Smooth muscle cell (in vitro differentiated cells): ENCODE results near the gene DIP2C. TPM values are rescaled to one million over a fixed set of nuclear protein-coding genes. Genes with fewer than 3 reads are reported as not detected.

Experiments
- DNase-seq: peaks from one replicate; lab custom pipeline; 2025; ENCODE audit not compliant: unreplicated experiment; lab: John Stamatoyannopoulos, UW
- H2AFZ ChIP-seq: fragments of 200-600 bp; sonication (generic); 2 replicates; pipeline ENCODE4 v1.6.0; 2016; ENCODE audit warnings: antibody characterized with exemption, low read depth, mild to moderate bottlenecking
- H3F3A ChIP-seq: fragments of 200-600 bp; sonication (generic); 2 replicates; pipeline ENCODE4 v1.6.0; 2017; ENCODE audit warnings: antibody characterized with exemption, low read depth
- H3K27ac ChIP-seq: fragments of 200-600 bp; sonication (generic); 2 replicates; pipeline ENCODE4 v1.5.1; 2016; ENCODE audit warnings: low read depth, mild to moderate bottlenecking
- H3K27me3 ChIP-seq: fragments of 200-600 bp; sonication (generic); 2 replicates; pipeline ENCODE4 v1.6.1; 2016; ENCODE audit warnings: low read depth, mild to moderate bottlenecking
- H3K36me3 ChIP-seq: fragments of 200-600 bp; sonication (generic); 2 replicates; pipeline ENCODE4 v1.5.1; 2016; ENCODE audit warnings: low read depth
- H3K4me1 ChIP-seq: fragments of 200-600 bp; sonication (generic); 2 replicates; pipeline ENCODE4 v1.5.1; 2016; ENCODE audit warnings: low read depth
- H3K4me2 ChIP-seq: fragments of 200-600 bp; sonication (generic); 2 replicates; pipeline ENCODE4 v1.6.0; 2016; ENCODE audit warnings: mild to moderate bottlenecking
- H3K4me3 ChIP-seq: fragments of 200-600 bp; sonication (generic); 2 replicates; pipeline ENCODE4 v1.5.1; 2016; ENCODE audit warnings: mild to moderate bottlenecking
- H3K79me2 ChIP-seq: fragments of 200-600 bp; sonication (generic); 2 replicates; pipeline ENCODE4 v1.6.0; 2016; ENCODE audit warnings: low read depth, mild to moderate bottlenecking
- H3K9ac ChIP-seq: fragments of 200-600 bp; sonication (generic); 2 replicates; pipeline ENCODE4 v1.6.0; 2016; ENCODE audit warnings: low read depth
- H3K9me3 ChIP-seq: fragments of 200-600 bp; sonication (generic); replicated peaks from 2 replicates; pipeline ENCODE4 v1.5.1; 2016; ENCODE audit warnings: low read depth
- H4K20me1 ChIP-seq: fragments of 200-600 bp; sonication (generic); 2 replicates; pipeline ENCODE4 v1.6.0; 2016; ENCODE audit warnings: low read depth
- WGBS: methylation state at CpG from one replicate; pipeline ENCODE4 v1.1.7; 2016; ENCODE audit warnings: low lambda C conversion rate; 5-methylcytosine and 5-hydroxymethylcytosine counted together
- polyA plus RNA-seq: library from polyadenylated mRNA; unstranded; fragments of >200 nt; fragmentation: Nextera tagmentation; extraction: Ambion mirVana; gene quantifications from 2 replicates; pipeline ENCODE4 v1.2.1, GENCODE V29; 2016
- total RNA-seq: library from RNA; depleted of rRNA; stranded (reverse); fragments of >200 nt; gene quantifications from 2 replicates; pipeline ENCODE4 v1.2.3, GENCODE V29; 2014
- TF ChIP-seq, protein P1 (sequence below): fragments of 200-600 bp; sonication (generic); IDR thresholded peaks from 2 replicates; pipeline ENCODE4 v1.5.1; 2017; ENCODE audit warnings: borderline replicate concordance, mild to moderate bottlenecking, antibody characterized with exemption; ENCODE audit not compliant: insufficient read depth, poor library complexity, severe bottlenecking

The DIP2C gene
- total and polyA plus RNA-seq, 2 experiments from 2014 or later = 14.9 to 15.3 TPM

DNA sequence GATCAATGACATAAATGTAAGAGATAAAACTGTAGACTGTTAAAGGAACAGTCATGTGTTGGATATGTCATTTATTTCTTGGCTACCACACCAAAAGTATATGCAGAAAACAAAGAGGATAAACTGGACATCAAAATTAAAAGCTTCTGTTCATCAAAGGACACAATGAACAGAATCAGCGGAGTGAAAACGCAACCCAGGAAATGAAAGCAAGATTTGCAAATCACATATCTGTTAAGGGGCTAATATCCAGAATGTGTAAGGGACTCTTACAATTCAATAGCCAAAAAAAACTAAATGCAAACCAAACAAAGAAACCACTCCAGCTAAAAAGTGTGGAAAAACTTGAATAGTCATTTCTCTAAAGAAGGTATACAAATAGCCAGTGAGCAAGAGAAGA, 390.0 kb downstream of the DIP2C start:
- no peaks in the 10 kb centered on the region for H3F3A ChIP-seq
- no peak overlapping the region for H3K4me2 ChIP-seq
- 100% methylated on average over 2 of the region's 2 CpGs for WGBS
- H3K36me3 ChIP-seq = no peaks in the 10 kb centered on the region
- peaks cover 10% of the 10 kb centered on the region for H4K20me1 ChIP-seq
- no peak overlapping the region for H3K4me3 ChIP-seq
- TF ChIP-seq, protein P1, sequence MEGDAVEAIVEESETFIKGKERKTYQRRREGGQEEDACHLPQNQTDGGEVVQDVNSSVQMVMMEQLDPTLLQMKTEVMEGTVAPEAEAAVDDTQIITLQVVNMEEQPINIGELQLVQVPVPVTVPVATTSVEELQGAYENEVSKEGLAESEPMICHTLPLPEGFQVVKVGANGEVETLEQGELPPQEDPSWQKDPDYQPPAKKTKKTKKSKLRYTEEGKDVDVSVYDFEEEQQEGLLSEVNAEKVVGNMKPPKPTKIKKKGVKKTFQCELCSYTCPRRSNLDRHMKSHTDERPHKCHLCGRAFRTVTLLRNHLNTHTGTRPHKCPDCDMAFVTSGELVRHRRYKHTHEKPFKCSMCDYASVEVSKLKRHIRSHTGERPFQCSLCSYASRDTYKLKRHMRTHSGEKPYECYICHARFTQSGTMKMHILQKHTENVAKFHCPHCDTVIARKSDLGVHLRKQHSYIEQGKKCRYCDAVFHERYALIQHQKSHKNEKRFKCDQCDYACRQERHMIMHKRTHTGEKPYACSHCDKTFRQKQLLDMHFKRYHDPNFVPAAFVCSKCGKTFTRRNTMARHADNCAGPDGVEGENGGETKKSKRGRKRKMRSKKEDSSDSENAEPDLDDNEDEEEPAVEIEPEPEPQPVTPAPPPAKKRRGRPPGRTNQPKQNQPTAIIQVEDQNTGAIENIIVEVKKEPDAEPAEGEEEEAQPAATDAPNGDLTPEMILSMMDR = no peak
- no peaks in the 10 kb centered on the region for H3K4me1 ChIP-seq
- no peaks in the 10 kb centered on the region for H3K27me3 ChIP-seq
- H3K9ac ChIP-seq = no peak overlapping the region
- H2AFZ ChIP-seq = no peak overlapping the region
- no peak for DNase-seq
- no peaks in the 10 kb centered on the region for H3K79me2 ChIP-seq
- no peaks in the 10 kb centered on the region for H3K9me3 ChIP-seq
- H3K27ac ChIP-seq = no peak overlapping the region

DNA sequence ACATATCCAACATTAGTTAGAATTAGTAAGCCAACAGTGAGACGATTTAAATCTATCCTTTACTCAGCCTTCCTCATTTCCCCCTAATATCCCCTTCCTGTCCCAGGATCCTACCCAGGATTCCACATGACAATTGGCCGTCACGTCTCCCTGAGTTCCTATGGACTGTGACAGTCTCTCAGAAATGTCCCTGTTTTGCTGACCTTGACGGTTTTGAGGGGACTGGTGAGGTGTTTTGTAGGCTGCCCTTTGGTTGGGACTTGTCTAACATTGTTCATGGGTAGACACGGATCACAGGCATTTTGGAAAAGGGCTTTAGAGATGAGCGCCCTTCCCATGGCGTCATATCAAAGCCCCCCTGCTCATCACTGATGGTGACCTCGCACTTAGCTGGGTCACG, 391.4 kb downstream of the DIP2C start:
- Histone ChIP-seq H3K27me3 (no peaks in the 10 kb centered on the region), H3K9ac (no peak overlapping the region), H3K4me2 (no peak overlapping the region), H3K36me3 (no peaks in the 10 kb centered on the region), H4K20me1 (peaks cover 15% of the 10 kb centered on the region), H3F3A (no peaks in the 10 kb centered on the region), H2AFZ (no peak overlapping the region), H3K4me1 (no peaks in the 10 kb centered on the region), H3K27ac (no peak overlapping the region), H3K9me3 (no peaks in the 10 kb centered on the region), H3K4me3 (no peak overlapping the region), H3K79me2 (no peaks in the 10 kb centered on the region)
- no peak for DNase-seq
- TF ChIP-seq, protein P1 = no peak
- 94% methylated on average over 9 of the region's 9 CpGs for WGBS

DNA sequence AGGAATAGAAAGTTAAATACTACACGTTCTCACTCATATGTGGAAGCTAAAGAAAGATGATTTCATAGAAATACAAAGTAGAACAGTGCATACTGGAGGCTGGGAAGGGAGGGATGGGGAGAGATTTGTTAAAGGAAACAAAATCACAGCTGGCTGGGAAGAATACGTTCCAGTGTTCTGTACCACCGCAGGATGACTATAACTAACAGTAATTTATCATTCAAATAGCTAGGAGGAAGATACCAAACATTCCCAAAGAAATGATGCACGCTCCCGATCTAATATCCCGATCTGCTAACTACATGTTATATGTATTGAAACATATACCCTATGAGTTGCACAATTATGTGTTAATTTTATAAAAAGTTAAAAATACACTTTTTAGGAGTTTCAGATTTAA, 391.9 kb downstream of the DIP2C start:
- H3K4me3 ChIP-seq = no peak overlapping the region
- no peak for DNase-seq

DNA sequence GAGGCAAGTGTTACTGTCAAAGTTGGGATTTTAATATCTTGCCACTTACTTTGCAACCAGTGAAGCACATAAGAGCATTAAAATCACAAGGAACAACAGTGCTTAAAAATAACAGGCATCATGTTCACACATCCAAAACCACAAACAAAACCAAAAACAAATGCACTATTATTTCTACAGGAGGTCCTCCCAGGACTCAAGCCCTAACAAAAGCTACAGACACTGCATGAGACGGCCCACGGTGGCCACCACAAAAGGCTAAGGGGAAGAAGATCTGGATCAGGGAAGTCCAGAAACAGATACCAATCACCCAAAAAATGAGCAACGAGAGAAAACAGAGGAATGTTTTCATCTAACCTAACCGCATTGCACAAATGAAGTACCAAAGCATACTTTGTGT, 395.8 kb downstream of the DIP2C start:
- 90% methylated on average over 4 of the region's 4 CpGs for WGBS

More for the DNA sequence above, 391.9 kb downstream of the DIP2C start:
- Histone ChIP-seq H3K27ac (peak overlapping the region; percentile 1), H3K9ac (no peak overlapping the region), H4K20me1 (peaks cover 20% of the 10 kb centered on the region), H3F3A (no peaks in the 10 kb centered on the region), H3K36me3 (no peaks in the 10 kb centered on the region), H2AFZ (no peak overlapping the region), H3K4me1 (no peaks in the 10 kb centered on the region), H3K27me3 (no peaks in the 10 kb centered on the region), H3K4me2 (no peak overlapping the region), H3K9me3 (no peaks in the 10 kb centered on the region), H3K79me2 (no peaks in the 10 kb centered on the region)
- TF ChIP-seq, protein P1 = no peak
- 92% methylated on average over 6 of the region's 6 CpGs for WGBS

More for the DNA sequence above, 395.8 kb downstream of the DIP2C start:
- H3K27ac ChIP-seq = no peak overlapping the region
- H3K79me2 ChIP-seq = no peaks in the 10 kb centered on the region
- no peaks in the 10 kb centered on the region for H3K4me1 ChIP-seq
- DNase-seq = no peak
- H3K9me3 ChIP-seq = no peaks in the 10 kb centered on the region
- H3K4me2 ChIP-seq = no peak overlapping the region
- no peaks in the 10 kb centered on the region for H3K36me3 ChIP-seq
- H3F3A ChIP-seq = no peaks in the 10 kb centered on the region
- H4K20me1 ChIP-seq = peaks cover 13% of the 10 kb centered on the region
- TF ChIP-seq, protein P1 = no peak
- no peak overlapping the region for H3K9ac ChIP-seq
- H3K27me3 ChIP-seq = no peaks in the 10 kb centered on the region
- no peak overlapping the region for H2AFZ ChIP-seq
- no peak overlapping the region for H3K4me3 ChIP-seq
